Measurements from ENCODE around the gene ZNF30.
"Not testable (repeated sequence)": the region's sequence is repeated elsewhere in the genome, so short reads cannot be mapped to it uniquely, and the experiment has no call there.

ZNF30 gene

DNA sequence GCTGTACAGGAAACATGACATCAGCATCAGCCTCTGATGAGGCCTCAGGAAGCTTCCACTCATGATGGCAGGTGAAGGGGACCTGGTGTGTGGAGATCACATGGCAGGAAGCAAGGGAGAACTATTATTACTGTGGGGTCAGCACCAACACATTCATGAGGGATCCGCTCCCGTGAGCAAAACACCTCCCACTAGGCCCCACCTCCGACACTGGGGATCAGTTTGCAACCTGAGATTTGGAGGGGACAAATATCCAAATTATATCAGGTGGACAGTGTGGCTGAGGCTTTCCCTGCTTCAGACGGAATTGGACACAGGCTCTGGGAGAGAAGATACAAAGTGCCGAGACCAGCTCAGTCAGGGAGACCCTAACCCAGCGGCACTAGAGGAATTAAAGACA lies 43.0 kb downstream of the ZNF30 start:
- no peak for TF ChIP-seq SPI1 (IDR thresholded peaks at IDR 0.05; ENCODE audit: borderline replicate concordance, low read depth)
- TF ChIP-seq GABPA (IDR thresholded peaks at IDR 0.05; ENCODE audit: low read depth), result no peak
- TF ChIP-seq POLR2AphosphoS5 (IDR thresholded peaks at IDR 0.05; ENCODE audit: low read depth), result no peak
- TF ChIP-seq, protein P1, sequence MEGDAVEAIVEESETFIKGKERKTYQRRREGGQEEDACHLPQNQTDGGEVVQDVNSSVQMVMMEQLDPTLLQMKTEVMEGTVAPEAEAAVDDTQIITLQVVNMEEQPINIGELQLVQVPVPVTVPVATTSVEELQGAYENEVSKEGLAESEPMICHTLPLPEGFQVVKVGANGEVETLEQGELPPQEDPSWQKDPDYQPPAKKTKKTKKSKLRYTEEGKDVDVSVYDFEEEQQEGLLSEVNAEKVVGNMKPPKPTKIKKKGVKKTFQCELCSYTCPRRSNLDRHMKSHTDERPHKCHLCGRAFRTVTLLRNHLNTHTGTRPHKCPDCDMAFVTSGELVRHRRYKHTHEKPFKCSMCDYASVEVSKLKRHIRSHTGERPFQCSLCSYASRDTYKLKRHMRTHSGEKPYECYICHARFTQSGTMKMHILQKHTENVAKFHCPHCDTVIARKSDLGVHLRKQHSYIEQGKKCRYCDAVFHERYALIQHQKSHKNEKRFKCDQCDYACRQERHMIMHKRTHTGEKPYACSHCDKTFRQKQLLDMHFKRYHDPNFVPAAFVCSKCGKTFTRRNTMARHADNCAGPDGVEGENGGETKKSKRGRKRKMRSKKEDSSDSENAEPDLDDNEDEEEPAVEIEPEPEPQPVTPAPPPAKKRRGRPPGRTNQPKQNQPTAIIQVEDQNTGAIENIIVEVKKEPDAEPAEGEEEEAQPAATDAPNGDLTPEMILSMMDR (IDR thresholded peaks at IDR 0.05; ENCODE audit: insufficient read depth, low read length), result no peak
- TF ChIP-seq, protein P2, sequence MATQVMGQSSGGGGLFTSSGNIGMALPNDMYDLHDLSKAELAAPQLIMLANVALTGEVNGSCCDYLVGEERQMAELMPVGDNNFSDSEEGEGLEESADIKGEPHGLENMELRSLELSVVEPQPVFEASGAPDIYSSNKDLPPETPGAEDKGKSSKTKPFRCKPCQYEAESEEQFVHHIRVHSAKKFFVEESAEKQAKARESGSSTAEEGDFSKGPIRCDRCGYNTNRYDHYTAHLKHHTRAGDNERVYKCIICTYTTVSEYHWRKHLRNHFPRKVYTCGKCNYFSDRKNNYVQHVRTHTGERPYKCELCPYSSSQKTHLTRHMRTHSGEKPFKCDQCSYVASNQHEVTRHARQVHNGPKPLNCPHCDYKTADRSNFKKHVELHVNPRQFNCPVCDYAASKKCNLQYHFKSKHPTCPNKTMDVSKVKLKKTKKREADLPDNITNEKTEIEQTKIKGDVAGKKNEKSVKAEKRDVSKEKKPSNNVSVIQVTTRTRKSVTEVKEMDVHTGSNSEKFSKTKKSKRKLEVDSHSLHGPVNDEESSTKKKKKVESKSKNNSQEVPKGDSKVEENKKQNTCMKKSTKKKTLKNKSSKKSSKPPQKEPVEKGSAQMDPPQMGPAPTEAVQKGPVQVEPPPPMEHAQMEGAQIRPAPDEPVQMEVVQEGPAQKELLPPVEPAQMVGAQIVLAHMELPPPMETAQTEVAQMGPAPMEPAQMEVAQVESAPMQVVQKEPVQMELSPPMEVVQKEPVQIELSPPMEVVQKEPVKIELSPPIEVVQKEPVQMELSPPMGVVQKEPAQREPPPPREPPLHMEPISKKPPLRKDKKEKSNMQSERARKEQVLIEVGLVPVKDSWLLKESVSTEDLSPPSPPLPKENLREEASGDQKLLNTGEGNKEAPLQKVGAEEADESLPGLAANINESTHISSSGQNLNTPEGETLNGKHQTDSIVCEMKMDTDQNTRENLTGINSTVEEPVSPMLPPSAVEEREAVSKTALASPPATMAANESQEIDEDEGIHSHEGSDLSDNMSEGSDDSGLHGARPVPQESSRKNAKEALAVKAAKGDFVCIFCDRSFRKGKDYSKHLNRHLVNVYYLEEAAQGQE (IDR thresholded peaks at IDR 0.05; ENCODE audit: insufficient replicate concordance, low read depth), result no peak
- no peaks in the 10 kb centered on the region for H3K27me3 ChIP-seq (ENCODE audit: insufficient read depth, poor library complexity, severe bottlenecking)
- H3K27ac ChIP-seq (replicated peaks), result no peak overlapping the region

DNA sequence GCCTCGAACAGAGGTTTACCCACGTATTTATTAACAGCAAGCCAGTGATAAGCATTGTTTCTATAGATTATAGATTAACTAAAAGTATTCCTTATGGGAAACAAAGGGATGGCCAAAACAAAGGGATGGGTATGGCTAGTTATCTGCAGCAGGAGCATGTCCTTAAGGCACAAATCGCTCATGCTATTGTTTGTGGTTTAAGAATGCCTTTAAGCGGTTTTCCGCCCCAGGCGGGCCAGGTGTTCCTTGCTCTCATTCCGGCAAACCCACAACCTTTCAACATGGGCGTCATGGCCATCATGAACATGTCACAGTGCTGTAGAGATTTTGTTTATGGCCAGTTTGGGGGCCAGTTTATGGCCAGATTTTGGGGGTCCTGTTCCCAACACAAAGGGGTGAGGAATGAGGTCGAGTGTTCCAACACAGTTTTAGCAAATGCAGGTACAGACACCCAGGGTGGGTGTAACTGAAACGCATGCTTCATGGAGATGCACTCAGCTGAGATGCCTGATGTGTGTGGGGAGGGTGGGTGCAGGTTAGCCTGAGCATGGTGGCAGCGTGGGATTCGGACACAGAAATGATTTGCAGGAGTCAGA lies 43.6 kb downstream of the ZNF30 start:
- not testable (repeated sequence) for H3K4me3 ChIP-seq (replicated peaks; ENCODE audit: insufficient read depth, low read length); H3K27me3 ChIP-seq (ENCODE audit: insufficient read depth, poor library complexity, severe bottlenecking); H3K27ac ChIP-seq (replicated peaks); DNase-seq (ENCODE audit: low read depth in 1 of 2, low spot score in 1 of 2)

More for the DNA sequence above, 43.0 kb downstream of the ZNF30 start:
- DNase-seq (ENCODE audit: low read depth in 1 of 2, low spot score in 1 of 2), result no peak
- H3K4me3 ChIP-seq (replicated peaks; ENCODE audit: insufficient read depth, low read length), result no peak overlapping the region

DNA sequence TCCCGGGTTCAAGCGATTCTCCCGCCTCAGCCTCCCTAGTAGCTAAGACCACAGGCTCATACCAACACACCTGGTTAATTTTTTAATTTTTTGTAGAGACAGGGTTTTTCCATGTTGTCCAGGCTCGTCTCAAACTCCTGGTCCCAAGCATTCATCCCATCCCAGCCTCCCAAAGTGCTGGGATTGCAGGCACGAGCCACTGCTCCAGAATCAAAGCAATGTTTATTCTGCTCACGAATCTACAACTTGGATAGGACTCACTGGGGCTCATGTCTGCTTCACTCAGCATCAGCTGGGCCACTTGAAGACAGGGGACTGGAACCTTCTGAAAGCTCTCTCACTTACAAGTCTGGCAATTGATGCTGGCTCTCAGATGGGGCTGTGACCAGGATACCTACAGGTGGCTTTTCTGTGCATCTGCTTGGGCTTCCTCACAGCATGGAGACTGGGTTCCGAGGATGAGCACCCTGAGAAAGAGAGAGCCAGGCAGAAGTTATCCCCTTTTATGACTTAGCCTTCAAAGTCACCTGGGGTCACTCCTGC lies 45.5 kb downstream of the ZNF30 start:
- Histone ChIP-seq H3K4me3 (replicated peaks; ENCODE audit: insufficient read depth, low read length) (no peak overlapping the region), H3K27me3 (ENCODE audit: insufficient read depth, poor library complexity, severe bottlenecking) (no peaks in the 10 kb centered on the region), H3K27ac (replicated peaks) (no peak overlapping the region)
- no peak for TF ChIP-seq POLR2AphosphoS5 (IDR thresholded peaks at IDR 0.05; ENCODE audit: low read depth)
- TF ChIP-seq, protein P1 (IDR thresholded peaks at IDR 0.05; ENCODE audit: insufficient read depth, low read length), result no peak
- TF ChIP-seq, protein P2 (IDR thresholded peaks at IDR 0.05; ENCODE audit: insufficient replicate concordance, low read depth), result no peak
- no peak for TF ChIP-seq SPI1 (IDR thresholded peaks at IDR 0.05; ENCODE audit: borderline replicate concordance, low read depth)
- no peak for TF ChIP-seq GABPA (IDR thresholded peaks at IDR 0.05; ENCODE audit: low read depth)
- DNase-seq (ENCODE audit: low read depth in 1 of 2, low spot score in 1 of 2), result no peak

DNA sequence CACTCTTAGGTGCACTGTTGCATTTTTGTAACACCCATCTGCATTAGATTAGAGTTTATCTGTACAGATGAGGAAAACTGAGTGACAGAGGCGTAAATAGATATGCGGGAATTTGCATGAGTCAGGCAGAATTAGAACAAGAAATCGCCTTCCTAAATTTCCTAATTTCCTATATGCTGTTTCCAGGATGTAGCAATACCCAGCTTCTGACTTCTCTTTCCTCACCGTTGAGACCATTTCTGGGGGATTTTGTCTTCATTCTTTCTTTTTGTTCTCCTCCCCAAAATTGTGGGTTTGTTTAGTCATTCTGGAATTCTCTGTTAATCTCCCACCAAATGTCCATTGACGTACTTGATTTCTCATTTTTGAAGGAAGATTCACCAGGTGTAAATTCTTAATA lies 47.9 kb downstream of the ZNF30 start:
- TF ChIP-seq POLR2AphosphoS5 (IDR thresholded peaks at IDR 0.05; ENCODE audit: low read depth), result no peak
- TF ChIP-seq, protein P1 (IDR thresholded peaks at IDR 0.05; ENCODE audit: insufficient read depth, low read length), result no peak
- no peak for TF ChIP-seq SPI1 (IDR thresholded peaks at IDR 0.05; ENCODE audit: borderline replicate concordance, low read depth)
- H3K27me3 ChIP-seq (ENCODE audit: insufficient read depth, poor library complexity, severe bottlenecking), result no peaks in the 10 kb centered on the region
- H3K4me3 ChIP-seq (replicated peaks; ENCODE audit: insufficient read depth, low read length), result no peak overlapping the region
- H3K27ac ChIP-seq (replicated peaks), result no peak overlapping the region
- DNase-seq (ENCODE audit: low read depth in 1 of 2, low spot score in 1 of 2), result no peak
